ENCODE measurements around the gene POLE4. TPM values are rescaled to one million over a fixed set of nuclear protein-coding genes. Genes with fewer than 3 reads are reported as not detected.
A peak's percentile ranks its signal among the peaks of the same experiment; 100 is the strongest.

Gene POLE4
- total and polyA plus RNA-seq, 4 donors = 6.5 to 115 (median 23.9) TPM

- WGBS = 6% methylated on average over 34 of the region's 34 CpGs
- peak; percentile 59 for TF ChIP-seq CTCF (IDR thresholded peaks at IDR 0.05; ENCODE audit: low read depth, low read length, missing input control)
- TF ChIP-seq EGR1 (IDR thresholded peaks at IDR 0.05; ENCODE audit: low read depth in 2 of 2) = no peak
- peak; percentile 74 to 80 for TF ChIP-seq RAD21 (IDR thresholded peaks at IDR 0.05)
- H3K9ac ChIP-seq (ENCODE audit: low read depth in 1 of 2, low read length in 2 of 2) = no peak overlapping the region
- H3K27me3 ChIP-seq (ENCODE audit: control insufficient read depth in 4 of 4, insufficient read depth in 4 of 4, low read length in 3 of 4) = no peaks in the 10 kb centered on the region
- H3K36me3 ChIP-seq (ENCODE audit: control insufficient read depth in 4 of 4, insufficient read depth in 3 of 4, low read depth in 1 of 4, low read length in 3 of 4) = no peaks in the 10 kb centered on the region
- H3K4me3 ChIP-seq (ENCODE audit: low read depth in 1 of 3, low read length in 3 of 3) = peak overlapping the region in 1 of 3 donors; percentile 12
- no peaks in the 10 kb centered on the region for H3K9me3 ChIP-seq (ENCODE audit: control insufficient read depth in 4 of 4, low read length in 3 of 4)
- no peak overlapping the region for H3K27ac ChIP-seq (ENCODE audit: low read depth in 1 of 2, low read length in 2 of 2)
- peak; percentile 77 for DNase-seq (ENCODE audit: low spot score)
- peaks cover 0 to 3% (median 0%) of the 10 kb centered on the region in 4 donors for H3K4me1 ChIP-seq (ENCODE audit: control insufficient read depth in 4 of 4, insufficient read depth in 4 of 4, low read length in 3 of 4)
These were observed 38.6 kb upstream of the POLE4 start for GRCh38 chr2:74919827-74920226.

GRCh38 chr2:74921236-74921736 lies 37.2 kb upstream of the POLE4 start:
- TF ChIP-seq FOXA2 (IDR thresholded peaks at IDR 0.05) (no peak), EGR1 (IDR thresholded peaks at IDR 0.05; ENCODE audit: low read depth in 2 of 2) (no peak), ZBTB33 (IDR thresholded peaks at IDR 0.05) (no peak), SP1 (IDR thresholded peaks at IDR 0.05) (no peak), ATF3 (IDR thresholded peaks at IDR 0.05) (no peak), NR2F2 (IDR thresholded peaks at IDR 0.05) (no peak), MAX (IDR thresholded peaks at IDR 0.05) (no peak), FOXA1 (IDR thresholded peaks at IDR 0.05) (no peak), HNF4G (IDR thresholded peaks at IDR 0.05) (no peak), HNF4A (conservative IDR thresholded peaks at IDR 0.05) (no peak)
- 96% methylated on average over 2 of the region's 2 CpGs for WGBS
- DNase-seq (ENCODE audit: low spot score) = no peak

GRCh38 chr2:74922592-74923227 lies 35.7 kb upstream of the POLE4 start:
- H3K27ac ChIP-seq (ENCODE audit: low read depth in 1 of 2, low read length in 2 of 2) = no peak overlapping the region
- H3K4me3 ChIP-seq (ENCODE audit: low read depth in 1 of 3, low read length in 3 of 3) = no peak overlapping the region
- DNase-seq (ENCODE audit: low spot score) = no peak
- peaks cover 0 to 3% (median 0%) of the 10 kb centered on the region in 4 donors for H3K9me3 ChIP-seq (ENCODE audit: control insufficient read depth in 4 of 4, low read length in 3 of 4)
- H3K4me1 ChIP-seq (ENCODE audit: control insufficient read depth in 4 of 4, insufficient read depth in 4 of 4, low read length in 3 of 4) = peaks cover 0 to 3% (median 0%) of the 10 kb centered on the region in 4 donors
- 75% methylated on average over 5 of the region's 5 CpGs for WGBS
- TF ChIP-seq RAD21 (IDR thresholded peaks at IDR 0.05) (no peak), ATF3 (IDR thresholded peaks at IDR 0.05) (no peak), FOXA1 (IDR thresholded peaks at IDR 0.05) (no peak), ZBTB33 (IDR thresholded peaks at IDR 0.05) (no peak), YY1 (IDR thresholded peaks at IDR 0.05) (no peak), FOXA2 (IDR thresholded peaks at IDR 0.05) (no peak), JUND (IDR thresholded peaks at IDR 0.05) (no peak), HNF4A (conservative IDR thresholded peaks at IDR 0.05) (no peak), TAF1 (conservative IDR thresholded peaks at IDR 0.05) (no peak), SP1 (IDR thresholded peaks at IDR 0.05) (no peak), HNF4G (IDR thresholded peaks at IDR 0.05) (no peak), EGR1 (IDR thresholded peaks at IDR 0.05; ENCODE audit: low read depth in 2 of 2) (no peak)
- no peaks in the 10 kb centered on the region for H3K27me3 ChIP-seq (ENCODE audit: control insufficient read depth in 4 of 4, insufficient read depth in 4 of 4, low read length in 3 of 4)
- no peak overlapping the region for H3K9ac ChIP-seq (ENCODE audit: low read depth in 1 of 2, low read length in 2 of 2)
- H3K36me3 ChIP-seq (ENCODE audit: control insufficient read depth in 4 of 4, insufficient read depth in 3 of 4, low read depth in 1 of 4, low read length in 3 of 4) = no peaks in the 10 kb centered on the region

More at GRCh38 chr2:74921236-74921736, 37.2 kb upstream of the POLE4 start:
- no peaks in the 10 kb centered on the region for H3K9me3 ChIP-seq (ENCODE audit: control insufficient read depth in 4 of 4, low read length in 3 of 4)
- H3K27me3 ChIP-seq (ENCODE audit: control insufficient read depth in 4 of 4, insufficient read depth in 4 of 4, low read length in 3 of 4) = no peaks in the 10 kb centered on the region
- no peak overlapping the region for H3K9ac ChIP-seq (ENCODE audit: low read depth in 1 of 2, low read length in 2 of 2)
- H3K4me1 ChIP-seq (ENCODE audit: control insufficient read depth in 4 of 4, insufficient read depth in 4 of 4, low read length in 3 of 4) = peaks cover 0 to 3% (median 0%) of the 10 kb centered on the region in 4 donors
- H3K4me3 ChIP-seq (ENCODE audit: low read depth in 1 of 3, low read length in 3 of 3) = no peak overlapping the region
- no peaks in the 10 kb centered on the region for H3K36me3 ChIP-seq (ENCODE audit: control insufficient read depth in 4 of 4, insufficient read depth in 3 of 4, low read depth in 1 of 4, low read length in 3 of 4)
- H3K27ac ChIP-seq (ENCODE audit: low read depth in 1 of 2, low read length in 2 of 2) = no peak overlapping the region

Data from liver (tissue), 9 donors.